ENCODE results near the gene DEDD. TPM values are rescaled to one million over a fixed set of nuclear protein-coding genes. Genes with fewer than 3 reads are reported as not detected.

The DEDD gene
- total RNA-seq, 2 experiments from 2014 or later = 21.1 to 41.9 TPM

- H3K27ac ChIP-seq (ENCODE audit: low read depth, low read length, poor library complexity, severe bottlenecking) = no peak overlapping the region
- H3K4me2 ChIP-seq (ENCODE audit: low read length) = no peak overlapping the region
- H3K9me2 ChIP-seq (ENCODE audit: insufficient read depth, low read length) = no peaks in the 10 kb centered on the region
- BruUV-seq (replicated peaks) = no TSS peak
- ChIA-PET CTCF (ENCODE audit: unreplicated experiment) (no interaction called here), POLR2A (no interaction called here)
- H3K9me3 ChIP-seq (ENCODE audit: low read length) = no peaks in the 10 kb centered on the region
- TF ChIP-seq EZH2phosphoT487 (IDR thresholded peaks at IDR 0.05; ENCODE audit: borderline replicate concordance, low read depth, low read length) = no peak
- TF ChIP-seq CTCF (conservative IDR thresholded peaks at IDR 0.05; ENCODE audit: low read length) = no peak
- H3K4me3 ChIP-seq (ENCODE audit: low read depth, low read length, poor library complexity, severe bottlenecking) = no peak overlapping the region
- H3K79me2 ChIP-seq (ENCODE audit: insufficient read depth, low read depth, low read length) = no peaks in the 10 kb centered on the region
- no peaks in the 10 kb centered on the region for H3K4me1 ChIP-seq (ENCODE audit: insufficient read depth, low read length, poor library complexity, severe bottlenecking)
- no peak overlapping the region for H2AFZ ChIP-seq (ENCODE audit: low read length)
- intact Hi-C loops (cut with micrococcal nuclease; ENCODE audit: unreplicated experiment) = loop anchor here (10.0 kb wide), 1 partner anchor 256 kb away; no protein-coding TSS in a partner anchor
- DNase-seq (ENCODE audit: low spot score) = no peak
- H3K36me3 ChIP-seq (ENCODE audit: insufficient read depth, low read length) = no peaks in the 10 kb centered on the region
- no peaks in the 10 kb centered on the region for H4K20me1 ChIP-seq (ENCODE audit: insufficient read depth, low read length)
These were observed 41.9 kb downstream of the DEDD start for GRCh38 chr1:161090617-161091016.

GRCh38 chr1:161089938-161090337 is 42.5 kb downstream of the DEDD start:
- Histone ChIP-seq H2AFZ (ENCODE audit: low read length) (no peak overlapping the region), H3K79me2 (ENCODE audit: insufficient read depth, low read depth, low read length) (no peaks in the 10 kb centered on the region), H3K27ac (ENCODE audit: low read depth, low read length, poor library complexity, severe bottlenecking) (no peak overlapping the region), H3K4me3 (ENCODE audit: low read depth, low read length, poor library complexity, severe bottlenecking) (no peak overlapping the region), H4K20me1 (ENCODE audit: insufficient read depth, low read length) (no peaks in the 10 kb centered on the region), H3K9me2 (ENCODE audit: insufficient read depth, low read length) (no peaks in the 10 kb centered on the region), H3K4me1 (ENCODE audit: insufficient read depth, low read length, poor library complexity, severe bottlenecking) (no peaks in the 10 kb centered on the region), H3K4me2 (ENCODE audit: low read length) (no peak overlapping the region), H3K9me3 (ENCODE audit: low read length) (no peaks in the 10 kb centered on the region), H3K36me3 (ENCODE audit: insufficient read depth, low read length) (no peaks in the 10 kb centered on the region)
- ChIA-PET CTCF (ENCODE audit: unreplicated experiment) (no interaction called here), POLR2A (no interaction called here)
- no peak for TF ChIP-seq CTCF (conservative IDR thresholded peaks at IDR 0.05; ENCODE audit: low read length)
- TF ChIP-seq EZH2phosphoT487 (IDR thresholded peaks at IDR 0.05; ENCODE audit: borderline replicate concordance, low read depth, low read length) = no peak
- BruUV-seq (replicated peaks) = no TSS peak
- DNase-seq (ENCODE audit: low spot score) = no peak
- intact Hi-C loops (cut with micrococcal nuclease; ENCODE audit: unreplicated experiment) = loop anchor here (10.0 kb wide), 1 partner anchor 255 kb away; no protein-coding TSS in a partner anchor

GRCh38 chr1:161089251-161089924 is 43.1 kb downstream of the DEDD start, which contains the start of gene NECTIN4:
NECTIN4 (minus strand) TSS chr1:161089558; CDS start chr1:161089296, 262 bp downstream.
- ChIA-PET POLR2A (interaction anchor here (0.6 kb wide), 1 partner anchor 51 kb away, joined by 3 read pairs; no protein-coding TSS in a partner anchor), CTCF (ENCODE audit: unreplicated experiment) (no interaction called here)
- intact Hi-C loops (cut with micrococcal nuclease; ENCODE audit: unreplicated experiment) = no loop called here
- TF ChIP-seq CTCF (conservative IDR thresholded peaks at IDR 0.05; ENCODE audit: low read length) = no peak
- TF ChIP-seq EZH2phosphoT487 (IDR thresholded peaks at IDR 0.05; ENCODE audit: borderline replicate concordance, low read depth, low read length) = no peak
- no peak within 1 kb of the TSS for H3K27ac ChIP-seq (ENCODE audit: low read depth, low read length, poor library complexity, severe bottlenecking)
- no peak within 1 kb of the TSS for H2AFZ ChIP-seq (ENCODE audit: low read length)
- no peaks in the 10 kb centered on the region for H4K20me1 ChIP-seq (ENCODE audit: insufficient read depth, low read length)
- no peaks in the 10 kb centered on the region for H3K79me2 ChIP-seq (ENCODE audit: insufficient read depth, low read depth, low read length)
- H3K4me1 ChIP-seq (ENCODE audit: insufficient read depth, low read length, poor library complexity, severe bottlenecking) = no peaks in the 10 kb centered on the region
- H3K9me3 ChIP-seq (ENCODE audit: low read length) = no peaks in the 10 kb centered on the region
- no peaks in the 10 kb centered on the region for H3K9me2 ChIP-seq (ENCODE audit: insufficient read depth, low read length)
- H3K36me3 ChIP-seq (ENCODE audit: insufficient read depth, low read length) = no peaks in the 10 kb centered on the region
- H3K4me2 ChIP-seq (ENCODE audit: low read length) = no peak within 1 kb of the TSS
- BruUV-seq (replicated peaks) = no TSS peak
- DNase-seq (ENCODE audit: low spot score) = no peak
- H3K4me3 ChIP-seq (ENCODE audit: low read depth, low read length, poor library complexity, severe bottlenecking) = no peak within 1 kb of the TSS
